Activated CD4-positive, alpha-beta T cell treated with anti-CD3 and anti-CD28 coated beads for 4 hours (primary cell): ENCODE measurements around the gene EHMT1.
"Not testable (repeated sequence)": the region's sequence is repeated elsewhere in the genome, so short reads cannot be mapped to it uniquely, and the experiment has no call there.

Source experiments
- DNase-seq, 2 donors: peaks; one replicate each; pipeline ENCODE4 v3.0.0-alpha.2; 2020

Gene EHMT1

GRCh38 chr9:137878146-137878941 lies 259.5 kb downstream of the EHMT1 start:
- no peak for DNase-seq

- no peak for DNase-seq
Observed at GRCh38 chr9:137879052-137879451, 260.2 kb downstream of the EHMT1 start.

- no peak for DNase-seq
Observed at GRCh38 chr9:137879566-137880150, 260.9 kb downstream of the EHMT1 start.

- DNase-seq = no peak
Observed at GRCh38 chr9:137880160-137880975, 261.6 kb downstream of the EHMT1 start.

GRCh38 chr9:137880976-137881530 lies 262.2 kb downstream of the EHMT1 start:
- DNase-seq = no peak

- no peak for DNase-seq
Observed at GRCh38 chr9:137881591-137882505, 263.0 kb downstream of the EHMT1 start.

- DNase-seq = no peak
Observed at GRCh38 chr9:137882506-137882821, 263.7 kb downstream of the EHMT1 start.

GRCh38 chr9:137883977-137884376 lies 265.2 kb downstream of the EHMT1 start:
- DNase-seq = not testable (repeated sequence)

- not testable (repeated sequence) for DNase-seq
Observed at GRCh38 chr9:137884547-137884946, 265.7 kb downstream of the EHMT1 start.

- not testable (repeated sequence) for DNase-seq
Observed at GRCh38 chr9:137885121-137885520, 266.3 kb downstream of the EHMT1 start.
